AG09309 (cell line): ENCODE data around the gene PDE2A.

Source experiments
- DNase-seq: peaks from one replicate; pipeline ENCODE4 v3.0.0-alpha.2; 2010; ENCODE audit warnings: low read depth
- H3K4me3 ChIP-seq: 2 replicates; pipeline ENCODE4 v1.5.1; 2011; ENCODE audit warnings: mild to moderate bottlenecking, low read depth, low read length, moderate library complexity; ENCODE audit not compliant: control insufficient read depth
- TF ChIP-seq, protein P1 (sequence below): IDR thresholded peaks from 2 replicates; pipeline ENCODE4 v1.5.1; 2011; ENCODE audit warnings: mild to moderate bottlenecking, low read depth, low read length, inconsistent platforms; ENCODE audit not compliant: insufficient read depth, control insufficient read depth; ENCODE audit errors: missing control alignments

Gene PDE2A

DNA sequence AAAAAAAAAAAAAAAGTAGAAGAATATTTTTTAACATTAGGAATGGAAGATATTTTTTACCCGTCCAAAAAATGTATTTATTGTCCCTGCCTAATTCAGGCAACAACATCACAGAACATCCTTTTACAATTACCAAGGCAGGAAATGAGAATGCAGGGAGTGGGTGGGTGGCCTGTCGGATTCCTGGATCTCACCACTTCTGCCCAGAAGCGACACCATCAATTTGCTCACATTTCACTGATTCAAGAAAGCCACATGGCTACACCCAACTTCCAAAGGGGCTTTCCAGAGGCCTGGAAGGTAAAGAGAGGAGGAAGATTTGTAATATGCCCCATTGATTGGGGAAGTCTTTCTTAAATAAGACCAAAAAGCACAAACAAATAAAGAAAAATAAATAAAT, 146.1 kb downstream of the PDE2A start:
- TF ChIP-seq, protein P1, sequence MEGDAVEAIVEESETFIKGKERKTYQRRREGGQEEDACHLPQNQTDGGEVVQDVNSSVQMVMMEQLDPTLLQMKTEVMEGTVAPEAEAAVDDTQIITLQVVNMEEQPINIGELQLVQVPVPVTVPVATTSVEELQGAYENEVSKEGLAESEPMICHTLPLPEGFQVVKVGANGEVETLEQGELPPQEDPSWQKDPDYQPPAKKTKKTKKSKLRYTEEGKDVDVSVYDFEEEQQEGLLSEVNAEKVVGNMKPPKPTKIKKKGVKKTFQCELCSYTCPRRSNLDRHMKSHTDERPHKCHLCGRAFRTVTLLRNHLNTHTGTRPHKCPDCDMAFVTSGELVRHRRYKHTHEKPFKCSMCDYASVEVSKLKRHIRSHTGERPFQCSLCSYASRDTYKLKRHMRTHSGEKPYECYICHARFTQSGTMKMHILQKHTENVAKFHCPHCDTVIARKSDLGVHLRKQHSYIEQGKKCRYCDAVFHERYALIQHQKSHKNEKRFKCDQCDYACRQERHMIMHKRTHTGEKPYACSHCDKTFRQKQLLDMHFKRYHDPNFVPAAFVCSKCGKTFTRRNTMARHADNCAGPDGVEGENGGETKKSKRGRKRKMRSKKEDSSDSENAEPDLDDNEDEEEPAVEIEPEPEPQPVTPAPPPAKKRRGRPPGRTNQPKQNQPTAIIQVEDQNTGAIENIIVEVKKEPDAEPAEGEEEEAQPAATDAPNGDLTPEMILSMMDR = no peak
- peak; percentile 5 for DNase-seq
- no peak overlapping the region for H3K4me3 ChIP-seq
